Stomach (tissue), 9 donors: ENCODE results near the gene SLC6A18. TPM values are rescaled to one million over a fixed set of nuclear protein-coding genes. Genes with fewer than 3 reads are reported as not detected.

Source experiments
- DNase-seq, 2 donors: peaks; one replicate each; pipeline versions ENCODE4 v3.0.0 to v3.0.0-alpha.2; 2013 to 2019
- H3K27ac ChIP-seq, 5 donors: fragments of 200-600 bp in 4 of 5; sonication (generic) in 4 of 5; one replicate each; pipeline ENCODE4 v1.5.1; 2013 to 2019; ENCODE audit warnings: mild to moderate bottlenecking in 1 of 5, moderate library complexity in 1 of 5
- H3K27me3 ChIP-seq, 3 donors: fragments of 200-600 bp; sonication (generic); one replicate each; pipeline ENCODE4 v1.5.1; 2017 to 2019; ENCODE audit warnings: mixed run types in 1 of 3
- H3K36me3 ChIP-seq, 4 donors: fragments of 200-600 bp; sonication (generic); 1 replicate in 3 of 4; 2 replicates in 1 of 4; pipeline ENCODE4 v1.5.1; 2016 to 2019
- H3K4me1 ChIP-seq, 4 donors: fragments of 200-600 bp; sonication (generic); one replicate each; pipeline ENCODE4 v1.5.1; 2016 to 2019
- H3K4me3 ChIP-seq, 4 donors: fragments of 200-600 bp; sonication (generic) in 3 of 4; one replicate each; pipeline ENCODE4 v1.5.1; 2016 to 2019; ENCODE audit warnings: mild to moderate bottlenecking in 1 of 4
- H3K9me3 ChIP-seq, 4 donors: fragments of 200-600 bp; sonication (generic); one replicate each; pipeline ENCODE4 v1.5.1; 2016 to 2019
- CTCF ChIP-seq, 7 experiments: fragments of 450-650 bp in 4 of 7; fragments of 200-600 bp in 3 of 7; sonication (generic) in 3 of 7; IDR thresholded peaks; one replicate each; pipeline ENCODE4 v1.5.1; 2016 to 2019; ENCODE audit warnings: antibody characterized with exemption in 7 of 7, control low read depth in 2 of 7, mild to moderate bottlenecking in 1 of 7
- EP300 ChIP-seq: sonication (generic); formaldehyde crosslinking; IDR thresholded peaks from one replicate; pipeline ENCODE4 v1.6.1; 2017; ENCODE audit warnings: antibody characterized with exemption
- POLR2A ChIP-seq, 4 donors: fragments of 450-650 bp; IDR thresholded peaks; one replicate each; pipeline ENCODE4 v1.6.1; 2016; ENCODE audit warnings: antibody characterized with exemption in 4 of 4, control low read depth in 2 of 4, mild to moderate bottlenecking in 1 of 4, moderate library complexity in 1 of 4
- POLR2AphosphoS5 ChIP-seq, 3 donors: sonication (generic); formaldehyde crosslinking; IDR thresholded peaks; one replicate each; pipeline ENCODE4 v1.6.1; 2016; ENCODE audit warnings: antibody characterized with exemption in 3 of 3
- WGBS, 5 donors: extraction: QIAGEN DNeasy Blood & Tissue Kit in 3 of 5; methylation state at CpG; one replicate each; pipeline versions ENCODE4 v1.1.5 to v1.1.7; 2013 to 2018; 5-methylcytosine and 5-hydroxymethylcytosine counted together
- intact Hi-C: fragments of 100-400 bp; cut with DNase I; formaldehyde crosslinking; loops from one replicate; pipeline ENCODE4 v1.15.1; 2023; ENCODE audit warnings: low total_unique reads
- polyA plus RNA-seq, 3 donors: library from polyadenylated mRNA; stranded (reverse); fragments of 200-250 nt; gene quantifications; one replicate each; pipeline ENCODE4 v1.2.3, GENCODE V29; 2013
- total RNA-seq, 5 donors: library from RNA; depleted of rRNA; stranded (reverse); fragments of >200 nt; gene quantifications; one replicate each; pipeline versions ENCODE4 v1.1.0 to v1.2.3, GENCODE V29; 2014 to 2016
- donor health status: healthy with polysubstance abuse.
- donor health status: Bipolar disorder and iron deficiency.
- donor health status: healthy.

Gene SLC6A18
- total and polyA plus RNA-seq, 8 donors, result not detected

DNA sequence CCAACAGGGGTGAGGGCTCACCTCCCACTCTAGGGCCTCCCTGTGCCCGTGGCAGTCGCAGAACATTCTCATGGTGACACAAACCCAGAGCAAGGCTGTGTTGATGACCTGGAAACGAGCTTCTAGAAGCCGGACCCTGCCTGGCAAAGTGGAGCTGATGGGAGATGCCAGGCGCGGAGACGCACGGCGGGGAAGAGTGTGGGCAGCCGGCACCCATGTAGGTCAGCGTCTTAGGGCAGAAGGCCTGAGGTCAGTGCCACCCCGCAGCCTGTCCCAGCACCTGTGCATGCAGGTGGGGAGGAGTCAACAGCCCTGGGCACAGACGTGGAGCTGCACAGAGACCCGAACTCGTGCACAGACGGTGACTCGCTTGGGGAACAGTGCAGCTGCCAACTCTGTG lies 5.4 kb downstream of the SLC6A18 start:
- Histone ChIP-seq H3K27me3 (peaks cover 0 to 66% (median 0%) of the 10 kb centered on the region in 3 donors), H3K4me1 (no peaks in the 10 kb centered on the region), H3K36me3 (no peaks in the 10 kb centered on the region), H3K9me3 (peaks cover 0 to 13% (median 10%) of the 10 kb centered on the region in 4 donors), H3K4me3 (no peak overlapping the region), H3K27ac (no peak overlapping the region)
- DNase-seq, result no peak
- 81 to 87% (median 84%) methylated on average over 16 to 17 of the region's 17 CpGs for WGBS, 5 donors
- intact Hi-C loops, result no loop called here
- no peak for TF ChIP-seq POLR2AphosphoS5 (IDR thresholded peaks at IDR 0.05)
- no peak for TF ChIP-seq EP300
- no peak for TF ChIP-seq POLR2A (IDR thresholded peaks at IDR 0.05)
- no peak for TF ChIP-seq CTCF (IDR thresholded peaks at IDR 0.05)

GRCh38 chr5:1231354-1231905 lies 6.2 kb downstream of the SLC6A18 start:
- H3K27me3 ChIP-seq, result peaks cover 0 to 61% (median 0%) of the 10 kb centered on the region in 3 donors
- peaks cover 2 to 21% (median 19%) of the 10 kb centered on the region in 4 donors for H3K9me3 ChIP-seq
- no peaks in the 10 kb centered on the region for H3K4me1 ChIP-seq
- TF ChIP-seq EP300 (no peak), POLR2A (IDR thresholded peaks at IDR 0.05) (no peak), CTCF (IDR thresholded peaks at IDR 0.05) (no peak), POLR2AphosphoS5 (IDR thresholded peaks at IDR 0.05) (no peak)
- no peak overlapping the region for H3K27ac ChIP-seq
- no peak for DNase-seq
- no peaks in the 10 kb centered on the region for H3K36me3 ChIP-seq
- intact Hi-C loops, result no loop called here
- 66 to 77% (median 72%) methylated on average over 10 to 13 of the region's 13 CpGs for WGBS, 5 donors
- no peak overlapping the region for H3K4me3 ChIP-seq

DNA sequence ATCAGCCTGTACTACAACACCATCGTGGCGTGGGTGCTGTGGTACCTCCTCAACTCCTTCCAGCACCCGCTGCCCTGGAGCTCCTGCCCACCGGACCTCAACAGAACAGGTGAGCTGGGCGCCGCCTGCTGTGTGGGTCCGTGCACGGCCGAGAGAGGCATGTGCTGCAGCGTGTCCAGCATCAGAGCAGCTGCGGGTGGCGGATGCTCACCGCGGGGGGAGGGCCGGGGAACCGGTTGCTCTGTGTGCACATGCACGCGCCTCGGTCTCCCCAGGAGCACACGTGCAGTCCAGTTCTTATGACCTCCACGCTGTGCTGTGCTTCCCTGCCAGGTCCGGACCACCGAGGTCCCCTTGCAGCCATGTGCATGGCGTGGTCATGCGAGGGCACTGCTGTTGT lies 7.6 kb downstream of the SLC6A18 start:
- Histone ChIP-seq H3K27me3 (peaks cover 0 to 60% (median 0%) of the 10 kb centered on the region in 3 donors), H3K4me3 (no peak overlapping the region), H3K27ac (no peak overlapping the region), H3K9me3 (peaks cover 3 to 25% (median 22%) of the 10 kb centered on the region in 4 donors), H3K36me3 (no peaks in the 10 kb centered on the region), H3K4me1 (no peaks in the 10 kb centered on the region)
- TF ChIP-seq CTCF (IDR thresholded peaks at IDR 0.05) (no peak), POLR2A (IDR thresholded peaks at IDR 0.05) (no peak), POLR2AphosphoS5 (IDR thresholded peaks at IDR 0.05) (no peak), EP300 (no peak)
- intact Hi-C loops, result no loop called here
- 87 to 93% (median 90%) methylated on average over 19 to 25 of the region's 25 CpGs for WGBS, 5 donors
- no peak for DNase-seq

DNA sequence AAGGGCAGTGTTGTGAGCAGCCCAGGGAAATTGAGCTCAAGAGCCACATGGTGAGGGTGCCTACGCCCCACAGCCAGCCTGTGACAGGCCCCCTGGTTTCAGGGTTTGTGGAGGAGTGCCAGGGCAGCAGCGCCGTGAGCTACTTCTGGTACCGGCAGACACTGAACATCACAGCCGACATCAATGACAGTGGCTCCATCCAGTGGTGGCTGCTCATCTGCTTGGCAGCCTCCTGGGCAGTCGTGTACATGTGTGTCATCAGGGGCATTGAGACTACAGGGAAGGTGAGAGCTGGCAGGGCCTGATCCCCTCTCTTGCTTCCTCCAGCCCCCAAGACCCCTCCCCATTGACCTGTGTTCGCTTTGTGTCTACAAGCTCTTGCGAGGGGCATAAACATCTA lies 10.2 kb downstream of the SLC6A18 start:
- 76 to 88% (median 84%) methylated on average over 6 to 8 of the region's 8 CpGs for WGBS, 5 donors
- Histone ChIP-seq H3K4me1 (no peaks in the 10 kb centered on the region), H3K36me3 (no peaks in the 10 kb centered on the region), H3K27ac (no peak overlapping the region), H3K9me3 (peaks cover 3 to 25% (median 22%) of the 10 kb centered on the region in 4 donors), H3K4me3 (no peak overlapping the region), H3K27me3 (peaks cover 0 to 35% (median 0%) of the 10 kb centered on the region in 3 donors)
- intact Hi-C loops, result no loop called here
- no peak for TF ChIP-seq CTCF (IDR thresholded peaks at IDR 0.05)
- TF ChIP-seq POLR2A (IDR thresholded peaks at IDR 0.05), result no peak
- TF ChIP-seq EP300, result no peak
- TF ChIP-seq POLR2AphosphoS5 (IDR thresholded peaks at IDR 0.05), result no peak
- DNase-seq, result no peak
